H9 (cell line): ENCODE data around the gene SLC2A11. TPM values are rescaled to one million over a fixed set of nuclear protein-coding genes. Genes with fewer than 3 reads are reported as not detected.

ENCODE experiments used
- DNase-seq: peaks from one replicate; pipeline ENCODE4 v3.0.0-alpha.2; 2017
- H2AFZ ChIP-seq: one replicate; pipeline ENCODE4 v1.6.1; 2013; ENCODE audit warnings: mild to moderate bottlenecking, low read length, control low read depth, moderate library complexity
- H2AK5ac ChIP-seq: 2 replicates; pipeline ENCODE4 v1.6.1; 2013; ENCODE audit warnings: low read length, control low read depth, mixed read lengths; ENCODE audit not compliant: insufficient read length
- H2BK120ac ChIP-seq: one replicate; pipeline ENCODE4 v1.6.1; 2013; ENCODE audit warnings: low read depth, mild to moderate bottlenecking, low read length, control low read depth, inconsistent platforms; ENCODE audit not compliant: poor library complexity, severe bottlenecking
- H2BK12ac ChIP-seq: 2 replicates; pipeline ENCODE4 v1.6.1; 2013; ENCODE audit warnings: low read length, control low read depth, mixed read lengths, low read depth; ENCODE audit not compliant: insufficient read length
- H2BK15ac ChIP-seq: 2 replicates; pipeline ENCODE4 v1.6.1; 2013; ENCODE audit warnings: low read depth, low read length, control low read depth
- H2BK20ac ChIP-seq: one replicate; pipeline ENCODE4 v1.6.1; 2013; ENCODE audit warnings: low read depth, mild to moderate bottlenecking, low read length, control low read depth, inconsistent platforms; ENCODE audit not compliant: poor library complexity, severe bottlenecking
- H2BK5ac ChIP-seq: 2 replicates; pipeline ENCODE4 v1.6.1; 2013; ENCODE audit warnings: low read length, control low read depth, mixed read lengths; ENCODE audit not compliant: insufficient read length
- H3K14ac ChIP-seq: 2 replicates; pipeline ENCODE4 v1.6.1; 2013; ENCODE audit warnings: low read length, control low read depth; ENCODE audit not compliant: insufficient read depth
- H3K18ac ChIP-seq: 2 replicates; pipeline ENCODE4 v1.6.1; 2013; ENCODE audit warnings: low read depth, mild to moderate bottlenecking, mixed read lengths, low read length, control low read depth; ENCODE audit not compliant: insufficient read length
- H3K23ac ChIP-seq: 2 replicates; pipeline ENCODE4 v1.6.1; 2013; ENCODE audit warnings: low read length, control low read depth, mixed read lengths, low read depth; ENCODE audit not compliant: insufficient read length
- H3K23me2 ChIP-seq: 2 replicates; pipeline ENCODE4 v1.6.1; 2013; ENCODE audit warnings: low read depth, mild to moderate bottlenecking, mixed read lengths, low read length, control low read depth; ENCODE audit not compliant: insufficient read length, poor library complexity, severe bottlenecking
- H3K27ac ChIP-seq: 2 replicates; pipeline ENCODE4 v1.5.1; 2013; ENCODE audit warnings: low read length, control low read depth, mixed read lengths, low read depth; ENCODE audit not compliant: insufficient read length
- H3K27me3 ChIP-seq: 2 replicates; pipeline ENCODE4 v1.6.1; 2013; ENCODE audit warnings: low read length, control low read depth, inconsistent platforms; ENCODE audit not compliant: insufficient read depth
- H3K4ac ChIP-seq: 2 replicates; pipeline ENCODE4 v1.6.1; 2013; ENCODE audit warnings: low read depth, mild to moderate bottlenecking, control low read depth, inconsistent platforms, low read length, moderate library complexity
- H3K4me1 ChIP-seq: 2 replicates; pipeline ENCODE4 v1.6.1; 2013; ENCODE audit warnings: low read length, control low read depth, inconsistent platforms; ENCODE audit not compliant: insufficient read depth
- H3K4me2 ChIP-seq: 2 replicates; pipeline ENCODE4 v1.6.1; 2013; ENCODE audit warnings: low read length, control low read depth, mixed read lengths; ENCODE audit not compliant: insufficient read length, insufficient read depth
- H3K56ac ChIP-seq: 2 replicates; pipeline ENCODE4 v1.6.1; 2013; ENCODE audit warnings: low read depth, mild to moderate bottlenecking, mixed read lengths, low read length, control low read depth; ENCODE audit not compliant: insufficient read length
- H3K79me1 ChIP-seq: 2 replicates; pipeline ENCODE4 v1.6.1; 2013; ENCODE audit warnings: low read depth, mild to moderate bottlenecking, moderate library complexity, low read length, control low read depth, inconsistent platforms; ENCODE audit not compliant: insufficient read depth, poor library complexity, severe bottlenecking
- H3K79me2 ChIP-seq: 2 replicates; pipeline ENCODE4 v1.6.1; 2013; ENCODE audit warnings: low read length, control low read depth, inconsistent platforms; ENCODE audit not compliant: insufficient read depth
- H3K9ac ChIP-seq: 2 replicates; pipeline ENCODE4 v1.6.1; 2013; ENCODE audit warnings: low read length, control low read depth, mixed read lengths; ENCODE audit not compliant: insufficient read length; ENCODE audit errors: extremely low read depth
- H3K9me3 ChIP-seq: one replicate; pipeline ENCODE4 v1.6.1; 2013; ENCODE audit warnings: low read depth, low read length, inconsistent platforms; ENCODE audit not compliant: control insufficient read depth
- H3T11ph ChIP-seq: one replicate; pipeline ENCODE4 v1.6.1; 2013; ENCODE audit warnings: mild to moderate bottlenecking, low read length, control low read depth, inconsistent platforms
- H4K20me1 ChIP-seq: one replicate; pipeline ENCODE4 v1.6.1; 2013; ENCODE audit not compliant: control insufficient read depth, insufficient read length, insufficient read depth
- H4K5ac ChIP-seq: 2 replicates; pipeline ENCODE4 v1.6.1; 2013; ENCODE audit warnings: low read depth, mild to moderate bottlenecking, mixed read lengths, low read length, control low read depth; ENCODE audit not compliant: insufficient read length
- H4K8ac ChIP-seq: replicated peaks from 2 replicates; pipeline ENCODE4 v1.6.1; 2013; ENCODE audit warnings: low read length, control low read depth, mixed read lengths, low read depth; ENCODE audit not compliant: insufficient read length
- H4K91ac ChIP-seq: 2 replicates; pipeline ENCODE4 v1.6.1; 2013; ENCODE audit warnings: low read depth, mild to moderate bottlenecking, moderate library complexity, mixed read lengths, low read length, control low read depth; ENCODE audit not compliant: insufficient read length
- H3K27ac Mint-ChIP-seq, 3 experiments: 2 replicates in 2 of 3; 3 replicates in 1 of 3; pipeline ENCODE4 v1.8.0; 2020 to 2021; ENCODE audit warnings: mixed read lengths in 3 of 3, mild to moderate bottlenecking in 1 of 3, moderate library complexity in 1 of 3
- H3K27me3 Mint-ChIP-seq: 2 replicates; pipeline ENCODE4 v1.8.0; 2021; ENCODE audit warnings: low read depth, mild to moderate bottlenecking, moderate library complexity, mixed read lengths
- H3K36me3 Mint-ChIP-seq, 3 experiments: 2 replicates in 2 of 3; 3 replicates in 1 of 3; pipeline ENCODE4 v1.8.0; 2020 to 2021; ENCODE audit warnings: low read depth in 3 of 3, mixed read lengths in 3 of 3; ENCODE audit not compliant: insufficient read depth in 1 of 3
- H3K4me1 Mint-ChIP-seq, 2 experiments: 2 replicates each; pipeline ENCODE4 v1.8.0; 2020; ENCODE audit warnings: mixed read lengths in 2 of 2
- H3K4me3 Mint-ChIP-seq, 2 experiments: 2 replicates in 1 of 2; 3 replicates in 1 of 2; pipeline ENCODE4 v1.8.0; 2020 to 2021; ENCODE audit warnings: mild to moderate bottlenecking in 2 of 2, mixed read lengths in 2 of 2, moderate library complexity in 1 of 2
- H3K9me3 Mint-ChIP-seq, 2 experiments: 2 replicates in 1 of 2; 3 replicates in 1 of 2; pipeline ENCODE4 v1.8.0; 2020; ENCODE audit warnings: mild to moderate bottlenecking in 2 of 2, mixed read lengths in 2 of 2, moderate library complexity in 1 of 2
- WGBS: extraction: QIAGEN DNeasy Blood & Tissue Kit; methylation state at CpG from one replicate; pipeline ENCODE4 v1.1.7; 2013; ENCODE audit warnings: missing lambda C conversion rate, low lambda C conversion rate, mixed read lengths; ENCODE audit not compliant: insufficient read length; ENCODE audit errors: extremely low coverage; 5-methylcytosine and 5-hydroxymethylcytosine counted together
- total RNA-seq: library from RNA; stranded (reverse); gene quantifications from 2 replicates; pipeline ENCODE4 v1.2.1, GENCODE V29; 2021
- TF ChIP-seq, protein P1 (sequence below): fragments of 200-600 bp; sonication (generic); conservative IDR thresholded peaks from 3 replicates; pipeline ENCODE4 v1.8.0; 2021; ENCODE audit warnings: antibody characterized with exemption, mild to moderate bottlenecking

The SLC2A11 gene
- total RNA-seq, 1 experiment from 2014 or later: 15.0 TPM

DNA sequence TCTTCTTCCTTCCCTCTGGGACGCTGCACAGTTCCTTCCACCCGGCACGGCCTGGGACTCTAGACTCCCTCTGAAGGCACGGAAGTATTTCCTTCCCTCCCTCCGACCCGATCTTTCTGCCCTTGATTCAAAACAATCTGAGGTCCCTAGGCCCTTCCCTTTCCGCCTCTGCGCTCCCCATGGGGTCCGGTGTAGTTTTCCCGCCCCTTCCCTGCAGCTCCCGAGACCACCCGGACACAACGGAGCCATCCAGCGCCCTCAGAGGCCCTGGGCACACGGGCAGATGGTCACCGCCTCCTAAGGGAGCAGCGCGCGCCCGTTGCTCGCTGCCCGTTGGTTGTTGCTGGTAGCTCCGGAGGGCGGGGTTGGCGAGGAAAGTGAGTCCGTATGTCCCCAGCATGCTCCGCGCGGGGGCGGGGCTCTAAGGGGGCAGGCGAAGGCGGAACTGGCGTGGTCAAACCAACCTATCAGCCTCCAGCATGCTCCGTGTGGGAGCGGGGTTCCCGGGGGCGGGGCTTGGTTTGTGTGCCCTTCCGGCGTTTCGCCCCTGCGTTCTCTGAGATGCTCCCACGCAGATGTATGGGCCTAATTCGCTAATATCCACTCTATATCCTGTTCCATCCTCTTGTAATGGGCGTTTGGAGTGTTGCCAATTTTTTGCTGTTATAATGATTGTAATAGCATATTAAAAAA is 56.1 kb downstream of the SLC2A11 start:
- peak overlapping the region; percentile 84 for H3K4me2 ChIP-seq
- Mint-ChIP-seq H3K36me3 (peaks cover 2 to 22% (median 16%) of the 10 kb centered on the region in 3 experiments), H3K4me1 (peaks cover 26 to 31% of the 10 kb centered on the region in 2 experiments), H3K27me3 (no peaks in the 10 kb centered on the region), H3K27ac (peak overlapping the region; percentile 98 to 99 (median 99)), H3K4me3 (peak overlapping the region; percentile 79 to 89), H3K9me3 (peaks cover 5 to 16% of the 10 kb centered on the region in 2 experiments; a peak in 3 of 5 replicates)
- H3K27me3 ChIP-seq: no peaks in the 10 kb centered on the region
- peaks cover 7% of the 10 kb centered on the region for H3K23me2 ChIP-seq
- H3K4me1 ChIP-seq: 0 out of 2 replicates have a peak, but pooled peaks cover 3% of the 10 kb centered on the region
- no peak overlapping the region for H3K4ac ChIP-seq
- H3K56ac ChIP-seq: no peak overlapping the region
- H2AK5ac ChIP-seq: no peak overlapping the region
- no peak overlapping the region for H2BK15ac ChIP-seq
- peak overlapping the region; percentile 72 for H3K9ac ChIP-seq
- no peak overlapping the region for H4K5ac ChIP-seq
- no peaks in the 10 kb centered on the region for H4K20me1 ChIP-seq
- no peak overlapping the region for H3T11ph ChIP-seq
- no peak overlapping the region for H4K91ac ChIP-seq
- TF ChIP-seq, protein P1, sequence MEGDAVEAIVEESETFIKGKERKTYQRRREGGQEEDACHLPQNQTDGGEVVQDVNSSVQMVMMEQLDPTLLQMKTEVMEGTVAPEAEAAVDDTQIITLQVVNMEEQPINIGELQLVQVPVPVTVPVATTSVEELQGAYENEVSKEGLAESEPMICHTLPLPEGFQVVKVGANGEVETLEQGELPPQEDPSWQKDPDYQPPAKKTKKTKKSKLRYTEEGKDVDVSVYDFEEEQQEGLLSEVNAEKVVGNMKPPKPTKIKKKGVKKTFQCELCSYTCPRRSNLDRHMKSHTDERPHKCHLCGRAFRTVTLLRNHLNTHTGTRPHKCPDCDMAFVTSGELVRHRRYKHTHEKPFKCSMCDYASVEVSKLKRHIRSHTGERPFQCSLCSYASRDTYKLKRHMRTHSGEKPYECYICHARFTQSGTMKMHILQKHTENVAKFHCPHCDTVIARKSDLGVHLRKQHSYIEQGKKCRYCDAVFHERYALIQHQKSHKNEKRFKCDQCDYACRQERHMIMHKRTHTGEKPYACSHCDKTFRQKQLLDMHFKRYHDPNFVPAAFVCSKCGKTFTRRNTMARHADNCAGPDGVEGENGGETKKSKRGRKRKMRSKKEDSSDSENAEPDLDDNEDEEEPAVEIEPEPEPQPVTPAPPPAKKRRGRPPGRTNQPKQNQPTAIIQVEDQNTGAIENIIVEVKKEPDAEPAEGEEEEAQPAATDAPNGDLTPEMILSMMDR: no peak
- peak overlapping the region; percentile 55 for H3K14ac ChIP-seq
- H2AFZ ChIP-seq: no peak overlapping the region
- DNase-seq: peak; percentile 100
- H3K18ac ChIP-seq: peak overlapping the region; percentile 28
- H4K8ac ChIP-seq: no peak overlapping the region
- no peak overlapping the region for H2BK5ac ChIP-seq
- H3K9me3 ChIP-seq: no peaks in the 10 kb centered on the region
- peak overlapping the region; percentile 77 for H3K27ac ChIP-seq
- no peak overlapping the region for H3K23ac ChIP-seq
- H3K79me2 ChIP-seq: no peaks in the 10 kb centered on the region
- WGBS: no CpG with 5 or more reads among the region's 44 CpGs
- no peak overlapping the region for H2BK20ac ChIP-seq
- H2BK12ac ChIP-seq: no peak overlapping the region
- H2BK120ac ChIP-seq: no peak overlapping the region
- H3K79me1 ChIP-seq: no peaks in the 10 kb centered on the region
